SH-SY5Y (cell line): ENCODE measurements around the gene MYOCOS.

Experiments
- GATA2 ChIP-seq: IDR thresholded peaks from 2 replicates; pipeline ENCODE4 v1.6.1; 2011; ENCODE audit warnings: mild to moderate bottlenecking, low read depth, low read length
- GATA3 ChIP-seq: IDR thresholded peaks from 2 replicates; pipeline ENCODE4 v1.6.1; 2011; ENCODE audit warnings: low read depth, mild to moderate bottlenecking, low read length, moderate library complexity

- TF ChIP-seq GATA2 (no peak), GATA3 (no peak)
Observed at GRCh38 chr1:171583591-171584201, 38.3 kb upstream of the MYOCOS start.
